Activated CD4-positive, alpha-beta memory T cell treated with anti-CD3 and anti-CD28 coated beads for 36 hours (primary cell): ENCODE measurements around the gene DUSP16. TPM values are rescaled to one million over a fixed set of nuclear protein-coding genes. Genes with fewer than 3 reads are reported as not detected.
"Not testable (repeated sequence)": the region's sequence is repeated elsewhere in the genome, so short reads cannot be mapped to it uniquely, and the experiment has no call there.

Source experiments
- CTCF ChIA-PET: fragments of 350-600 bp; sonication (Branson Sonifier 250); formaldehyde crosslinking; loops from one replicate; lab custom pipeline; 2021; ENCODE audit warnings: antibody characterized with exemption, inconsistent platforms; lab: Charles Lee
- POLR2A ChIA-PET: fragments of 350-600 bp; sonication (Branson Sonifier 250); formaldehyde crosslinking; loops from one replicate; lab custom pipeline; 2021; ENCODE audit warnings: antibody characterized with exemption; lab: Charles Lee
- DNase-seq: peaks from one replicate; pipeline ENCODE4 v3.0.0-alpha.2; 2020
- H3K27ac Mint-ChIP-seq: one replicate; pipeline ENCODE4 v1.8.0; 2021; ENCODE audit warnings: mixed read lengths
- H3K27me3 Mint-ChIP-seq: one replicate; pipeline ENCODE4 v1.8.0; 2021; ENCODE audit warnings: mixed read lengths
- H3K36me3 Mint-ChIP-seq: one replicate; pipeline ENCODE4 v1.8.0; 2021; ENCODE audit warnings: mixed read lengths
- H3K4me1 Mint-ChIP-seq: one replicate; pipeline ENCODE4 v1.8.0; 2021; ENCODE audit warnings: low read depth, mixed read lengths
- H3K4me3 Mint-ChIP-seq: one replicate; pipeline ENCODE4 v1.8.0; 2021; ENCODE audit warnings: mild to moderate bottlenecking, mixed read lengths
- H3K9me3 Mint-ChIP-seq: one replicate; pipeline ENCODE4 v1.8.0; 2021; ENCODE audit warnings: mixed read lengths
- intact Hi-C: fragments of 100-400 bp; cut with micrococcal nuclease; formaldehyde crosslinking; loops from one replicate; pipeline ENCODE4 v1.15.1; 2023
- total RNA-seq, 2 experiments: library from RNA; stranded (reverse); gene quantifications; one replicate each; pipeline ENCODE4 v1.2.3, GENCODE V29; 2021

The DUSP16 gene
- total RNA-seq, 2 experiments from 2014 or later: 70.2 to 82.1 TPM

- intact Hi-C loops: loop anchor here (5.0 kb wide), 1 partner anchor 220 kb away; the partner anchor contains the start of gene GPR19
- ChIA-PET POLR2A (interaction anchor here (0.6 to 4.9 kb wide), 6 partner anchors 9 to 120 kb away, joined by 3 to 37 read pairs (median 4); partner anchors contain the start of gene BORCS5), CTCF (interaction anchor here (1.3 to 2.0 kb wide), 2 partner anchors 11 to 26 kb away, joined by 3 to 11 read pairs; no protein-coding TSS in a partner anchor)
- no peak overlapping the region for H3K4me3 Mint-ChIP-seq
- H3K4me1 Mint-ChIP-seq: peaks cover 84% of the 10 kb centered on the region
- no peaks in the 10 kb centered on the region for H3K27me3 Mint-ChIP-seq
- no peaks in the 10 kb centered on the region for H3K9me3 Mint-ChIP-seq
- DNase-seq: no peak
- peaks cover 72% of the 10 kb centered on the region for H3K36me3 Mint-ChIP-seq
- H3K27ac Mint-ChIP-seq: peak overlapping the region; percentile 99
Observed at GRCh38 chr12:12477532-12477890, 85.2 kb downstream of the DUSP16 start.

GRCh38 chr12:12476857-12477531, 85.7 kb downstream of the DUSP16 start:
- H3K9me3 Mint-ChIP-seq: no peaks in the 10 kb centered on the region
- H3K27ac Mint-ChIP-seq: peak overlapping the region; percentile 99
- DNase-seq: no peak
- peaks cover 81% of the 10 kb centered on the region for H3K4me1 Mint-ChIP-seq
- CTCF ChIA-PET: interaction anchor here (1.2 to 4.1 kb wide), 7 partner anchors 10 to 260 kb away, joined by 3 to 51 read pairs (median 11); no protein-coding TSS in a partner anchor
- intact Hi-C loops: loop anchor here (5.0 kb wide), 1 partner anchor 220 kb away; the partner anchor contains the start of gene GPR19
- peaks cover 69% of the 10 kb centered on the region for H3K36me3 Mint-ChIP-seq
- H3K4me3 Mint-ChIP-seq: no peak overlapping the region
- H3K27me3 Mint-ChIP-seq: no peaks in the 10 kb centered on the region
- POLR2A ChIA-PET: interaction anchor here (0.9 to 5.4 kb wide), 12 partner anchors 9 to 242 kb away, joined by 3 to 71 read pairs (median 5); partner anchors contain the start of genes BORCS5 and DUSP16

GRCh38 chr12:12474931-12475795, 87.5 kb downstream of the DUSP16 start:
- Mint-ChIP-seq H3K27ac (peak overlapping the region; percentile 99), H3K36me3 (peaks cover 81% of the 10 kb centered on the region), H3K9me3 (peaks cover 2% of the 10 kb centered on the region), H3K27me3 (no peaks in the 10 kb centered on the region), H3K4me1 (peaks cover 82% of the 10 kb centered on the region), H3K4me3 (peak overlapping the region; percentile 63)
- POLR2A ChIA-PET: interaction anchor here (0.8 to 5.4 kb wide), 26 partner anchors 9 to 251 kb away, joined by 3 to 71 read pairs (median 8); partner anchors contain the start of genes BORCS5 and DUSP16
- DNase-seq: peak; percentile 86
- CTCF ChIA-PET: interaction anchor here (0.8 to 4.1 kb wide), 17 partner anchors 9 to 262 kb away, joined by 3 to 51 read pairs (median 6); no protein-coding TSS in a partner anchor
- intact Hi-C loops: loop anchor here (1.0 to 5.0 kb wide), 12 partner anchors 7 to 222 kb away; partner anchors contain the start of genes BORCS5 and GPR19

GRCh38 chr12:12474471-12474928, 88.2 kb downstream of the DUSP16 start:
- Mint-ChIP-seq H3K36me3 (peaks cover 79% of the 10 kb centered on the region), H3K4me1 (peaks cover 79% of the 10 kb centered on the region), H3K9me3 (peaks cover 2% of the 10 kb centered on the region), H3K27ac (peak overlapping the region; percentile 99), H3K27me3 (no peaks in the 10 kb centered on the region), H3K4me3 (peak overlapping the region; percentile 63)
- ChIA-PET POLR2A (interaction anchor here (0.8 to 5.4 kb wide), 26 partner anchors 9 to 251 kb away, joined by 3 to 71 read pairs (median 8); partner anchors contain the start of genes BORCS5 and DUSP16), CTCF (interaction anchor here (0.6 to 4.1 kb wide), 16 partner anchors 8 to 181 kb away, joined by 3 to 51 read pairs (median 6); partner anchors contain the start of gene BORCS5)
- intact Hi-C loops: loop anchor here (1.0 to 2.0 kb wide), 5 partner anchors 8 to 117 kb away; partner anchors contain the start of gene BORCS5
- peak; percentile 73 for DNase-seq

DNA sequence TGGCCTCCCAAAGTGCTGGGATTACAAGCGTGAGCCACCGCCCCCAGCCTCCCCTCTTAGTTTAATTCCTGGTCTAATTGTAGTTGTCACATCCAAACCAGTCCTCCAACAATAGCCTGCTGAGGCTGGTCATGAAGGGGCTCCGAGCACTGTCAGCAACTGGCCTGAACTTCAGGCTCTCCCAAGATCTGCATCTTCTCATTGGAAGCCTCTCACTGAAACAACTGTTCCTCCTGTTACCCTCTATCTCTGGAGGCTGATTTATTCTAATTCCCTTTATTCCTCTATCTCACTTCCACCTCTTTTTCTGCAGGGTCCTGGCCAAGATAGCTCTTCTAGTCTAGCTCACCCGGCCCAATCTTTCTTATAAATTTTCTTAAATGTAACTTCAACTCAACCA, 89.4 kb downstream of the DUSP16 start:
- intact Hi-C loops: no loop called here
- Mint-ChIP-seq H3K4me3 (no peak overlapping the region), H3K4me1 (peaks cover 80% of the 10 kb centered on the region), H3K36me3 (peaks cover 78% of the 10 kb centered on the region), H3K27me3 (no peaks in the 10 kb centered on the region), H3K27ac (peak overlapping the region; percentile 99), H3K9me3 (peaks cover 2% of the 10 kb centered on the region)
- POLR2A ChIA-PET: interaction anchor here (0.8 to 5.4 kb wide), 18 partner anchors 7 to 243 kb away, joined by 3 to 71 read pairs (median 9); partner anchors contain the start of genes BORCS5 and DUSP16
- CTCF ChIA-PET: interaction anchor here (0.5 to 4.1 kb wide), 12 partner anchors 12 to 182 kb away, joined by 3 to 51 read pairs (median 6); partner anchors contain the start of gene BORCS5
- DNase-seq: no peak

GRCh38 chr12:12471982-12472961, 90.4 kb downstream of the DUSP16 start:
- peaks cover 81% of the 10 kb centered on the region for H3K4me1 Mint-ChIP-seq
- H3K4me3 Mint-ChIP-seq, H3K9me3 Mint-ChIP-seq, H3K27me3 Mint-ChIP-seq, CTCF ChIA-PET, intact Hi-C loops, DNase-seq: not testable (repeated sequence)
- peak overlapping the region; percentile 99 for H3K27ac Mint-ChIP-seq
- peaks cover 78% of the 10 kb centered on the region for H3K36me3 Mint-ChIP-seq
- POLR2A ChIA-PET: interaction anchor here (0.9 to 5.4 kb wide), 7 partner anchors 11 to 42 kb away, joined by 7 to 71 read pairs (median 37); no protein-coding TSS in a partner anchor

DNA sequence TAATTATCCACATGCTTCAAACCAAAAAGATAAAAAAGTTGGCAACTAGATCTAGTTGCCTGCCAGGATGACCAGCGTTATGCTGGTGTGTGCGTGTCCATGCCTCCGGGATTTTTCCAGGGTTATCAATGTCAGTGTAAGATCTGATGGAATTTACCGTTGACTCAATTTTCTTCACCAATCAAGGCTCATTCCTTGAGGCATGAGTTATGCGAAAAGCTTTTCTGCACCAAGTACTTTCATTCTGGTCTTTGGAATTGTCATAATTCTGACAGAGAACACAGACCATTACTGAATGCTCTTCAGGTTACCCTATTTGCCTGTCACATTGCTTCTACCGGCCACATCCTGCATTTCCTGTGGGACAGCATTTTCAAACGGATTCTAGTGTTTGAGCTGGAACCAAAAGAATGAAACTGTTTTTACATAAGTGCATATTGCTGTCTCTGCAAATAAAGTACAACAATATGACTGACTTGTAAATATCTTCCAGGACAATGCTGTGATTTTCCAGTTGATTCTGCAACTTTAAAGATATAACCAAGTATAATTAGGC, 91.8 kb downstream of the DUSP16 start:
- peak overlapping the region; percentile 72 for H3K27ac Mint-ChIP-seq
- peaks cover 74% of the 10 kb centered on the region for H3K36me3 Mint-ChIP-seq
- intact Hi-C loops: no loop called here
- no peak for DNase-seq
- ChIA-PET POLR2A (interaction anchor here (1.2 to 1.6 kb wide), 2 partner anchors 9 to 11 kb away, joined by 3 to 6 read pairs; no protein-coding TSS in a partner anchor), CTCF (interaction anchor here (1.5 to 2.0 kb wide), 3 partner anchors 9 to 95 kb away, joined by 3 to 6 read pairs (median 4); no protein-coding TSS in a partner anchor)
- peaks cover 2% of the 10 kb centered on the region for H3K9me3 Mint-ChIP-seq
- no peaks in the 10 kb centered on the region for H3K27me3 Mint-ChIP-seq
- H3K4me3 Mint-ChIP-seq: no peak overlapping the region
- peaks cover 82% of the 10 kb centered on the region for H3K4me1 Mint-ChIP-seq

- Mint-ChIP-seq H3K36me3 (peaks cover 70% of the 10 kb centered on the region), H3K4me1 (peaks cover 83% of the 10 kb centered on the region), H3K9me3 (peaks cover 2% of the 10 kb centered on the region), H3K27ac (peak overlapping the region; percentile 97), H3K4me3 (no peak overlapping the region), H3K27me3 (no peaks in the 10 kb centered on the region)
- POLR2A ChIA-PET: interaction anchor here (2.1 kb wide), 1 partner anchor 112 kb away, joined by 6 read pairs; the partner anchor contains the start of gene BORCS5
- intact Hi-C loops: loop anchor here (10.0 kb wide), 1 partner anchor 455 kb away; no protein-coding TSS in a partner anchor
- CTCF ChIA-PET: interaction anchor here (1.6 to 2.0 kb wide), 2 partner anchors 34 to 93 kb away, joined by 4 to 6 read pairs; no protein-coding TSS in a partner anchor
- no peak for DNase-seq
Observed at GRCh38 chr12:12469386-12469785, 93.3 kb downstream of the DUSP16 start.

DNA sequence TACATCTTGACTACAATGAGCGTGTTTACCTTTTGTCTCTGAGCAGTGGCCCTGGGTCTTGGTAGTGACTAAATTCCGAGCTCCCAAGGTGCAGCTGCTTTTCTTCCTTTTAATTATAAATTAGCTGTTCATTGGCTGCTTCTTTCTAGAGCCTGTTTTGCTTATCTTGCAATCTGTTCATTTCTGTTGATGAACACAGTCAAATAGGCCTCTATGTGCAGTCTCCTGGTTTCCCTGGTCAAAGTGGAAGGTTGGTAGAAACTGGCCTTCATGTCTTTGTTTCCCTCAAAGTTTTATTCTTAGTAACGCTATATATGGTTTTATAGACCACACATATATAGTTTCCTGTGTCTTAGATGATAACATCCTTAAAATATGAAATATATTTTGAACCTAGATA, 94.1 kb downstream of the DUSP16 start:
- Mint-ChIP-seq H3K4me3 (peak overlapping the region; percentile 49), H3K27me3 (no peaks in the 10 kb centered on the region), H3K9me3 (peaks cover 2% of the 10 kb centered on the region), H3K27ac (peak overlapping the region; percentile 97), H3K36me3 (peaks cover 63% of the 10 kb centered on the region), H3K4me1 (peaks cover 81% of the 10 kb centered on the region)
- DNase-seq: no peak
- intact Hi-C loops: loop anchor here (10.0 kb wide), 1 partner anchor 454 kb away; no protein-coding TSS in a partner anchor
- ChIA-PET CTCF (interaction anchor here (1.2 kb wide), 1 partner anchor 35 kb away, joined by 3 read pairs; no protein-coding TSS in a partner anchor), POLR2A (interaction anchor here (1.0 to 3.4 kb wide), 4 partner anchors 9 to 112 kb away, joined by 4 to 40 read pairs (median 14); partner anchors contain the start of gene BORCS5)
